ENCODE results near the gene EEPD1. TPM values are rescaled to one million over a fixed set of nuclear protein-coding genes. Genes with fewer than 3 reads are reported as not detected.
A peak's percentile ranks its signal among the peaks of the same experiment; 100 is the strongest.

Gene EEPD1
- total and polyA plus RNA-seq, 5 experiments from 2014 or later, result 0.86 to 6.3 (median 3.6) TPM

- ATAC-seq, result no peak
- no peak for DNase-seq
- Mint-ChIP-seq H3K27me3 (no peaks in the 10 kb centered on the region), H3K27ac (no peak overlapping the region), H3K36me3 (no peaks in the 10 kb centered on the region), H3K4me3 (no peak overlapping the region), H3K4me1 (peaks cover 10 to 42% (median 22%) of the 10 kb centered on the region in 4 donors), H3K9me3 (peaks cover 0 to 2% (median 0%) of the 10 kb centered on the region in 9 donors)
- POLR2A ChIA-PET, result no interaction called here
Measured at GRCh38 chr7:36266190-36266589, 113.1 kb downstream of the EEPD1 start.

GRCh38 chr7:36266683-36267082, 113.6 kb downstream of the EEPD1 start:
- H3K4me3 Mint-ChIP-seq, result no peak overlapping the region
- peak overlapping the region in 1 of 10 donors; percentile 8 for H3K27ac Mint-ChIP-seq
- peaks cover 0 to 2% (median 0%) of the 10 kb centered on the region in 9 donors for H3K9me3 Mint-ChIP-seq
- POLR2A ChIA-PET, result no interaction called here
- DNase-seq (no peak), ATAC-seq (no peak)
- H3K27me3 Mint-ChIP-seq, result no peaks in the 10 kb centered on the region
- peaks cover 10 to 37% (median 17%) of the 10 kb centered on the region in 4 donors for H3K4me1 Mint-ChIP-seq
- H3K36me3 Mint-ChIP-seq, result no peaks in the 10 kb centered on the region

- Mint-ChIP-seq H3K9me3 (peaks cover 0 to 2% (median 0%) of the 10 kb centered on the region in 9 donors), H3K4me3 (no peak overlapping the region), H3K27me3 (no peaks in the 10 kb centered on the region), H3K27ac (peak overlapping the region in 1 of 10 donors; percentile 22), H3K36me3 (no peaks in the 10 kb centered on the region), H3K4me1 (peaks cover 4 to 10% (median 7%) of the 10 kb centered on the region in 4 donors)
- POLR2A ChIA-PET, result interaction anchor here (0.7 to 1.4 kb wide), 2 partner anchors 14 to 586 kb away, joined by 3 to 4 read pairs; no protein-coding TSS in a partner anchor
- no peak for ATAC-seq
- no peak for DNase-seq
Measured at GRCh38 chr7:36272211-36272566, 119.1 kb downstream of the EEPD1 start.

- Mint-ChIP-seq H3K27me3 (no peaks in the 10 kb centered on the region), H3K4me3 (no peak overlapping the region), H3K9me3 (no peaks in the 10 kb centered on the region), H3K27ac (peak overlapping the region in 1 of 10 donors; percentile 22), H3K4me1 (peaks cover 4 to 10% (median 7%) of the 10 kb centered on the region in 4 donors), H3K36me3 (no peaks in the 10 kb centered on the region)
- DNase-seq (no peak), ATAC-seq (no peak)
- POLR2A ChIA-PET, result interaction anchor here (0.6 to 1.4 kb wide), 2 partner anchors 9 to 13 kb away, joined by 3 to 4 read pairs; no protein-coding TSS in a partner anchor
Measured at GRCh38 chr7:36272567-36273269, 119.7 kb downstream of the EEPD1 start.

GRCh38 chr7:36273836-36274235, 120.8 kb downstream of the EEPD1 start:
- ATAC-seq (no peak), DNase-seq (no peak)
- Mint-ChIP-seq H3K4me3 (no peak overlapping the region), H3K36me3 (no peaks in the 10 kb centered on the region), H3K4me1 (peaks cover 4 to 10% (median 7%) of the 10 kb centered on the region in 4 donors), H3K9me3 (no peaks in the 10 kb centered on the region), H3K27ac (peak overlapping the region in 1 of 10 donors; percentile 4), H3K27me3 (no peaks in the 10 kb centered on the region)
- POLR2A ChIA-PET, result no interaction called here

DNA sequence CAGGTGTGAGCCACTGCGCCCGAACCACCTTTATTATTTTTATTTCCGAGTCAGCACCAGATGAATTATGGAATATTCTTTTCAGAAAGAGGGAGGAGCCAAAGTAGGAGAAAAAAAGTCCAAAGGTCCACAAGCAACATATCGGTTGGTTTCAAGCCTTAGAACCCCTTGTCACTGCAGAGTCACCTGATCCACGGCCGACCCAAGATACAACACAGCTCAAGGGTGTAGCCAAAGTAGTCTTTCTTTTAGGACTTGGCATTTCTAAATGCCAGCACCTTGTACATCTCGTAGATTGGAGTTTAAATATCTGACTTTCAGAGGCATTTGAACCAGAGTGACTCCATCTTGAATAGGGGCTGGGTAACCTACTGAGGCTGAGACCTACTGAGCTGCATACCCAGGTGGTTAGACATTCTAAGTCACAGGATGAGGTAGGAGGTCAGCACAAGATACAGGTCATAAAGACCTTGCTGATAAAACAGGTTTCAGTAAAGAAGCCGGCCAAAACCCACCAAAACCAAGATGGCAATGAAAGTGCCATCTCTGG, 122.8 kb downstream of the EEPD1 start:
- ATAC-seq (no peak), DNase-seq (no peak)
- H3K36me3 Mint-ChIP-seq, result no peaks in the 10 kb centered on the region
- no peaks in the 10 kb centered on the region for H3K27me3 Mint-ChIP-seq
- no peaks in the 10 kb centered on the region for H3K9me3 Mint-ChIP-seq
- peaks cover 5 to 10% (median 7%) of the 10 kb centered on the region in 4 donors for H3K4me1 Mint-ChIP-seq
- peak overlapping the region in 1 of 10 donors; percentile 20 for H3K27ac Mint-ChIP-seq
- POLR2A ChIA-PET, result interaction anchor here (1.0 kb wide), 1 partner anchor 13 kb away, joined by 3 read pairs; no protein-coding TSS in a partner anchor
- no peak overlapping the region for H3K4me3 Mint-ChIP-seq

DNA sequence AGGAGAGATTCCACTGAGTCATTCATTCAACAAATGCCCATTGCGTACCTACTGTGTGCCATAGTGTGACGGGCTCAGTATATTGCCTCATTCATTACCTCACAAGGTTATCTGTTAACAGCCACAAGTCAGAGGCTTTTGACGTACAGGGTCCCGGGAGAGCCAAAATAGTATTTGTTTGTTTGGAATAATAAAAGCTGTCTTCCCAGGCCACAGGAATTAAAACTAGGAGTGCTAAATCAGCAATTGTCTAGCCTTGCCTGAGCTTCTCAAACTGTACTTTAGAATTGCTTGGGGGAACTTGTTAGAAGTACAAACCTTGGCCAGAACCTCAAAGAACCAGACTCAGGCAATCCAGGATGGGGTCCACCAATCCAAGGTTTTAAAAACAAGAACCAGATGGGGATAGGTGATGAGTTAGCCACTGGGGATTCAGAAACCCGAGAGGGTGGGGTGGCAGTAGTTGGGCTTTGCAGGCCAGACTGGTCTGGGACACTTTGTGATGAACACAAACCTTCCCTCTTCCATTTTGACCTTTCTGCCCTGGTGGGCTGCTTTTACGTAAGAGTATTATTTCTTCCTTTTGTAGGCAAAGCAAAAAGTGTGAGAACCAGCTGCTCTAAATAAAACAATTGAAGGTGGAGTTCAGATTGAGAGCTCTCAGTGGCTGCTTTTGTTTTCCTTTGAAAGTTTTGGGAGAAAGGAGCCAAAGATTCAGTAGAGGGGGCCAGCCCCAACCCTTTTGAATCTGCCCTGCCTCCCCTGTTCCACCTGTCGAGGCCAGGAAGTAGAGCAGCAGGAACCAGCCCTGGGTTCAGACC, 123.6 kb downstream of the EEPD1 start:
- Mint-ChIP-seq H3K27me3 (no peaks in the 10 kb centered on the region), H3K36me3 (no peaks in the 10 kb centered on the region), H3K4me1 (peaks cover 6 to 10% (median 9%) of the 10 kb centered on the region in 4 donors), H3K4me3 (no peak overlapping the region), H3K27ac (peak overlapping the region in 1 of 10 donors; percentile 65), H3K9me3 (no peaks in the 10 kb centered on the region)
- ATAC-seq (no peak), DNase-seq (no peak)
- POLR2A ChIA-PET, result interaction anchor here (1.0 kb wide), 1 partner anchor 12 kb away, joined by 3 read pairs; no protein-coding TSS in a partner anchor

GRCh38 chr7:36277249-36277542, 124.1 kb downstream of the EEPD1 start:
- Mint-ChIP-seq H3K4me1 (peaks cover 6 to 12% (median 9%) of the 10 kb centered on the region in 4 donors), H3K27ac (no peak overlapping the region), H3K36me3 (no peaks in the 10 kb centered on the region), H3K4me3 (no peak overlapping the region), H3K9me3 (no peaks in the 10 kb centered on the region), H3K27me3 (no peaks in the 10 kb centered on the region)
- POLR2A ChIA-PET, result no interaction called here
- DNase-seq, result no peak
- ATAC-seq, result no peak

DNA sequence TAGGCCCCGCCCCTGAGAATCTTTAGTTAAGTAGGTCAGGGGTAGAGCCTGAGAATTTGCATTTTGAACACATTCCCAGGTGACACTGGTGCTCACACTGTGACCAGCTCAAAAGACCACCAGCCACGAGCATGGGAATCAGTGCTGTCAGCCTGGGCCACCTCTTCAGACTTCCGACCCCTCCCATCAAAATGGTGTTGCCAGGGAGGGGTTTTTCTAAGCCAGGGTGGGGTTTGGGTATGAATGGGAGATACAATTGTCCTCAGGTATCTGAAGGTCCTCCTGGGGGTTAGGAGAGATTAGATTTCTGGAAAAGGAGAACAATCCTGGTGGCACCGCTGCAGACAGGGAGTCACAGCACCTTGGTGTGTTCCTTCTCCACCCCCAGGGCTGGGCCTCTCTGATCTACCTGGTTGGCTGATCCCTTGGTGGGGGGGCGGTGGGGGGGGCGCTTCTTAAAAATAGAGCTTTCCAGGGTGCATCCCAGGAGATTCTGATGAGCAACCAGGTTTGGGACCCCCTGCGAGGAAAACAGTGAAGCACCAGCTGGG, 125.1 kb downstream of the EEPD1 start:
- Mint-ChIP-seq H3K27ac (no peak overlapping the region), H3K4me3 (no peak overlapping the region), H3K36me3 (no peaks in the 10 kb centered on the region), H3K27me3 (no peaks in the 10 kb centered on the region), H3K9me3 (no peaks in the 10 kb centered on the region), H3K4me1 (peaks cover 6 to 22% (median 12%) of the 10 kb centered on the region in 4 donors)
- POLR2A ChIA-PET, result no interaction called here
- ATAC-seq (no peak), DNase-seq (no peak)

GRCh38 chr7:36278620-36279172, 125.6 kb downstream of the EEPD1 start:
- DNase-seq, result no peak
- POLR2A ChIA-PET, result no interaction called here
- ATAC-seq, result no peak
- Mint-ChIP-seq H3K27ac (peak overlapping the region in 3 of 10 donors; percentile 37 to 43 (median 43)), H3K27me3 (no peaks in the 10 kb centered on the region), H3K36me3 (no peaks in the 10 kb centered on the region), H3K9me3 (no peaks in the 10 kb centered on the region), H3K4me3 (no peak overlapping the region), H3K4me1 (peaks cover 10 to 22% (median 13%) of the 10 kb centered on the region in 4 donors)

GRCh38 chr7:36279200-36279925, 126.3 kb downstream of the EEPD1 start:
- Mint-ChIP-seq H3K4me3 (no peak overlapping the region), H3K9me3 (no peaks in the 10 kb centered on the region), H3K27ac (peak overlapping the region in 2 of 10 donors; percentile 59 to 61), H3K36me3 (no peaks in the 10 kb centered on the region), H3K4me1 (peaks cover 14 to 28% (median 17%) of the 10 kb centered on the region in 4 donors), H3K27me3 (no peaks in the 10 kb centered on the region)
- DNase-seq (no peak), ATAC-seq (no peak)
- POLR2A ChIA-PET, result no interaction called here

DNA sequence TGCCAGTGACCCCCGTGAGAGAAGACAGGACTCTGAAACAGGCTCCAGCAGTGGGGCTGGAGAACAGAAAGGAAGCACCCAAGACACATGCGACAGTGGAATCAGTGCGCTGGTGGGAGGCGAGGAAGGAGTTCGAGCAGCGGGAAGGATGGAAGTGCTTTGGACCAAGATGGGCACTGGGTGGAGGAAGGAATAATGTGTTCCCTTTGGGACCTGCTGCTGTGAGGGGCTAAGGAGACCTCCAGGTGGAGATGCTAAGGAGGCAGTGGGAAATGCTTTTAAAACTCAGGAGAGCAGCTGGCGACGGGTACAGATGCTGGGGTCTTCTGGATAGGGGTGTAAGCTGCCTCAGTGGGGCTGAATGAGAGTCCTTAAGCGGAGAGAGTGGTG, 126.9 kb downstream of the EEPD1 start:
- POLR2A ChIA-PET, result no interaction called here
- Mint-ChIP-seq H3K4me1 (peaks cover 16 to 34% (median 22%) of the 10 kb centered on the region in 4 donors), H3K36me3 (no peaks in the 10 kb centered on the region), H3K9me3 (no peaks in the 10 kb centered on the region), H3K27ac (peak overlapping the region in 1 of 10 donors; percentile 37), H3K4me3 (no peak overlapping the region), H3K27me3 (no peaks in the 10 kb centered on the region)
- no peak for ATAC-seq
- DNase-seq, result no peak

All from naive thymus-derived CD8-positive, alpha-beta T cell (primary cell).